Non-pigmented ciliary epithelial cell (primary cell): ENCODE results near the gene STXBP1.

Experiments used
- DNase-seq: peaks from one replicate; pipeline ENCODE4 v3.0.0-alpha.2; 2010; ENCODE audit warnings: low read depth

STXBP1 gene

GRCh38 chr9:127715470-127716337, 103.6 kb downstream of the STXBP1 start, which contains the start of the genes PTRH1 and TTC16:
TSS of gene PTRH1 (minus strand) at chr9:127715663. CDS start at chr9:127715639, 24 bp downstream.
TSS of gene TTC16 (plus strand) at chr9:127716079. CDS start at chr9:127716146, 67 bp downstream.
- peak; percentile 50 for DNase-seq

GRCh38 chr9:127716412-127716811, 104.3 kb downstream of the STXBP1 start:
- no peak for DNase-seq

- no peak for DNase-seq
Observed at GRCh38 chr9:127717766-127718165, 105.7 kb downstream of the STXBP1 start.

GRCh38 chr9:127720031-127720864, 108.2 kb downstream of the STXBP1 start:
- DNase-seq: no peak

- no peak for DNase-seq
Observed at GRCh38 chr9:127720865-127721227, 108.8 kb downstream of the STXBP1 start.

GRCh38 chr9:127721391-127721821, 109.3 kb downstream of the STXBP1 start:
- no peak for DNase-seq

GRCh38 chr9:127722055-127722745, 110.1 kb downstream of the STXBP1 start:
- no peak for DNase-seq

- DNase-seq: no peak
Observed at GRCh38 chr9:127723013-127723412, 110.9 kb downstream of the STXBP1 start.

- DNase-seq: no peak
Observed at GRCh38 chr9:127723444-127723843, 111.4 kb downstream of the STXBP1 start.

- no peak for DNase-seq
Observed at GRCh38 chr9:127724012-127724411, 111.9 kb downstream of the STXBP1 start.

GRCh38 chr9:127726871-127727270, 114.8 kb downstream of the STXBP1 start:
- DNase-seq: no peak

- DNase-seq: no peak
Observed at GRCh38 chr9:127728808-127729207, 116.7 kb downstream of the STXBP1 start.

- no peak for DNase-seq
Observed at GRCh38 chr9:127729522-127730256, 117.6 kb downstream of the STXBP1 start.

GRCh38 chr9:127730262-127730661, 118.2 kb downstream of the STXBP1 start:
- no peak for DNase-seq

- no peak for DNase-seq
Observed at GRCh38 chr9:127730799-127731410, 118.8 kb downstream of the STXBP1 start.

- no peak for DNase-seq
Observed at GRCh38 chr9:127731938-127732337, 119.9 kb downstream of the STXBP1 start.

GRCh38 chr9:127732444-127732843, 120.4 kb downstream of the STXBP1 start:
- no peak for DNase-seq

- no peak for DNase-seq
Observed at GRCh38 chr9:127733614-127734013, 121.5 kb downstream of the STXBP1 start.

- no peak for DNase-seq
Observed at GRCh38 chr9:127734247-127734746, 122.2 kb downstream of the STXBP1 start.

- DNase-seq: peak; percentile 84
Observed at GRCh38 chr9:127734747-127735529, 122.9 kb downstream of the STXBP1 start, which contains the start of gene TOR2A. TSS of gene TOR2A (minus strand) at chr9:127735294. CDS start at chr9:127735270, 24 bp downstream.
